ENCODE results near the gene ZNF559. TPM values are rescaled to one million over a fixed set of nuclear protein-coding genes. Genes with fewer than 3 reads are reported as not detected.

ZNF559 gene
- total RNA-seq, 1 donor from 2014 or later: 8.2 TPM

Other genes starting within 250 kb of the ZNF559 start
- not detected in 2 replicates for gene OR1M1, start 237.1 kb upstream of the ZNF559 start, total RNA-seq
- not detected in 2 replicates for gene OR7G2, start 216.7 kb upstream of the ZNF559 start, total RNA-seq
- gene OR7G1, start 208.4 kb upstream of the ZNF559 start, total RNA-seq: not detected in 2 replicates
- not detected in 2 replicates for gene OR7G3, start 197.2 kb upstream of the ZNF559 start, total RNA-seq
- gene ZNF317, start 183.8 kb upstream of the ZNF559 start, total RNA-seq: 47.1 and 50.2 TPM in 2 replicates
- 0.37 and 0.80 TPM in 2 replicates for gene OR7D2, start 145.2 kb upstream of the ZNF559 start, total RNA-seq
- gene OR7D4, start 104.6 kb upstream of the ZNF559 start, total RNA-seq: not detected in 2 replicates
- not detected in 2 replicates for gene OR7E24, start 73.2 kb upstream of the ZNF559 start, total RNA-seq
- 4.4 and 4.5 TPM in 2 replicates for gene ZNF699, start 14.3 kb upstream of the ZNF559 start, total RNA-seq
- gene ZNF177, start 38.8 kb downstream of the ZNF559 start, total RNA-seq: 0.09 TPM in 1 of 2 replicates, not detected in the other
- 24.9 and 25.3 TPM in 2 replicates for gene ZNF266, start 111.4 kb downstream of the ZNF559 start, total RNA-seq
- not detected in 2 replicates for gene ZNF560, start 174.4 kb downstream of the ZNF559 start, total RNA-seq
- gene ZNF426, start 214.5 kb downstream of the ZNF559 start, total RNA-seq: 9.7 and 10.9 TPM in 2 replicates

All from activated CD4-positive, alpha-beta T cell treated with anti-CD3 and anti-CD28 coated beads, Interleukin-2, amount 10 ng/mL, durations not matched to agents 24 days and 14 days (primary cell).